Inflammatory macrophage treated with lipopolysaccharide for 1 hour (primary cell): Measurements from ENCODE around the gene MUSK.

Source experiments
- DNase-seq, 2 donors: peaks; one replicate each; pipeline ENCODE4 v3.0.0-alpha.2; 2020 to 2022

The MUSK gene

GRCh38 chr9:110668570-110669167 lies at the start of gene MUSK:
MUSK (plus strand) TSS chr9:110668791; CDS start chr9:110668905, 114 bp downstream.
- no peak for DNase-seq

GRCh38 chr9:110619831-110620230 lies 48.8 kb upstream of the MUSK start:
- DNase-seq: no peak

GRCh38 chr9:110620726-110621125 lies 47.9 kb upstream of the MUSK start:
- DNase-seq: no peak

GRCh38 chr9:110622368-110622767 lies 46.2 kb upstream of the MUSK start:
- DNase-seq: peak in 1 of 2 donors; percentile 12

GRCh38 chr9:110623462-110624025 lies 45.0 kb upstream of the MUSK start:
- peak; percentile 40 to 90 for DNase-seq

GRCh38 chr9:110626101-110626829 lies 42.3 kb upstream of the MUSK start:
- peak; percentile 34 to 40 for DNase-seq

- no peak for DNase-seq
These were observed 33.0 kb upstream of the MUSK start for GRCh38 chr9:110635589-110635988.

GRCh38 chr9:110638381-110638954 lies 30.1 kb upstream of the MUSK start:
- peak; percentile 25 to 69 for DNase-seq

- no peak for DNase-seq
These were observed 27.9 kb upstream of the MUSK start for GRCh38 chr9:110640736-110641135.

- DNase-seq: no peak
These were observed 27.3 kb upstream of the MUSK start for GRCh38 chr9:110641293-110641692.

- DNase-seq: no peak
These were observed 19.9 kb upstream of the MUSK start for GRCh38 chr9:110648696-110649095.

- no peak for DNase-seq
These were observed 18.3 kb upstream of the MUSK start for GRCh38 chr9:110650261-110650660.

- DNase-seq: no peak
These were observed 17.6 kb upstream of the MUSK start for GRCh38 chr9:110650991-110651411.

- peak; percentile 67 to 70 for DNase-seq
These were observed 12.6 kb upstream of the MUSK start for GRCh38 chr9:110655754-110656641.

- DNase-seq: no peak
These were observed 8.6 kb upstream of the MUSK start for GRCh38 chr9:110659891-110660541.

- DNase-seq: no peak
These were observed 842 bp downstream of the MUSK start for GRCh38 chr9:110669433-110669832.

- no peak for DNase-seq
These were observed 3.3 kb downstream of the MUSK start for GRCh38 chr9:110671849-110672248.

- DNase-seq: peak; percentile 22 to 40
These were observed 4.4 kb downstream of the MUSK start for GRCh38 chr9:110672873-110673510.

GRCh38 chr9:110687497-110687896 lies 18.9 kb downstream of the MUSK start:
- DNase-seq: no peak

- no peak for DNase-seq
These were observed 19.7 kb downstream of the MUSK start for GRCh38 chr9:110688329-110688728.

GRCh38 chr9:110691002-110691549 lies 22.5 kb downstream of the MUSK start:
- DNase-seq: no peak
